Measurements from ENCODE around the gene DNAAF8. TPM values are rescaled to one million over a fixed set of nuclear protein-coding genes. Genes with fewer than 3 reads are reported as not detected.

Gene DNAAF8
- total RNA-seq, 1 donor from 2014 or later = not detected

GRCh38 chr16:4701791-4702465 lies 32.4 kb upstream of the DNAAF8 start:
- Histone ChIP-seq H3K79me2 (ENCODE audit: low read depth) (no peaks in the 10 kb centered on the region), H4K20me1 (ENCODE audit: low read depth) (no peaks in the 10 kb centered on the region), H3K9me3 (ENCODE audit: low read depth) (no peaks in the 10 kb centered on the region), H3K4me1 (no peaks in the 10 kb centered on the region), H3F3A (ENCODE audit: low read depth) (no peaks in the 10 kb centered on the region), H3K9ac (no peak overlapping the region), H3K4me3 (no peak overlapping the region), H3K36me3 (no peaks in the 10 kb centered on the region), H3K27ac (no peak overlapping the region), H2AFZ (replicated peaks) (no peak overlapping the region), H3K27me3 (no peaks in the 10 kb centered on the region), H3K4me2 (no peak overlapping the region)
- H3K27ac Mint-ChIP-seq = no peak overlapping the region
- DNase-seq (ENCODE audit: low spot score) = no peak
- no peaks in the 10 kb centered on the region for H3K4me1 Mint-ChIP-seq
- TF ChIP-seq EZH2phosphoT487 (IDR thresholded peaks at IDR 0.05) = no peak
- no peak for TF ChIP-seq EZH2 (IDR thresholded peaks at IDR 0.05)
- TF ChIP-seq CTCF (IDR thresholded peaks at IDR 0.05) = no peak
- peaks cover 16% of the 10 kb centered on the region for H3K36me3 Mint-ChIP-seq
- peak overlapping the region; percentile 41 for H3K4me3 Mint-ChIP-seq
- no peaks in the 10 kb centered on the region for H3K27me3 Mint-ChIP-seq (ENCODE audit: insufficient read depth, low read depth)
- no peaks in the 10 kb centered on the region for H3K9me3 Mint-ChIP-seq

DNA sequence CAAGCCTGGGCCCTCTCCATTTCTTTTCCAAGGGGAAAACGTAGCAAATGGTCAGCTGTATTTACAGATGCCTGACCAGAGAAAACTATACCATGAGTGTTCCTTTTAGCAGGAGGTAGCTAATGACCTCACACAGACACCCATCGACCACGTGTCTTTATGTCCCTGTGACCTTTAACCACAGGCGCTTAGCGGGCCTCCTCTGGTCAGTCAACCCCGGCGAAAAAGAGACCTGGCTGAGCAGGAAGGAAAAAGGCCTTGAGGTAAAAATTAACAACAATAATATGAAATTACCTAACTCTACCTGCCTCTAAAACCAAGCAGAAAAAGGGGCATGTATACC lies 31.9 kb upstream of the DNAAF8 start:
- TF ChIP-seq EZH2 (IDR thresholded peaks at IDR 0.05) (no peak), EZH2phosphoT487 (IDR thresholded peaks at IDR 0.05) (no peak), CTCF (IDR thresholded peaks at IDR 0.05) (no peak)
- H3K9ac ChIP-seq = no peak overlapping the region
- no peaks in the 10 kb centered on the region for H3K9me3 ChIP-seq (ENCODE audit: low read depth)
- peaks cover 17% of the 10 kb centered on the region for H3K36me3 Mint-ChIP-seq
- H3K4me2 ChIP-seq = no peak overlapping the region
- no peaks in the 10 kb centered on the region for H3K27me3 Mint-ChIP-seq (ENCODE audit: insufficient read depth, low read depth)
- H3K27ac Mint-ChIP-seq = no peak overlapping the region
- H3K4me1 Mint-ChIP-seq = no peaks in the 10 kb centered on the region
- H3K36me3 ChIP-seq = peaks cover under 1% of the 10 kb centered on the region
- DNase-seq (ENCODE audit: low spot score) = no peak
- H3K27me3 ChIP-seq = no peaks in the 10 kb centered on the region
- H3F3A ChIP-seq (ENCODE audit: low read depth) = no peaks in the 10 kb centered on the region
- no peak overlapping the region for H2AFZ ChIP-seq (replicated peaks)
- no peak overlapping the region for H3K27ac ChIP-seq
- H3K79me2 ChIP-seq (ENCODE audit: low read depth) = no peaks in the 10 kb centered on the region
- H4K20me1 ChIP-seq (ENCODE audit: low read depth) = no peaks in the 10 kb centered on the region
- peak overlapping the region; percentile 41 for H3K4me3 Mint-ChIP-seq
- H3K4me3 ChIP-seq = no peak overlapping the region
- H3K9me3 Mint-ChIP-seq = no peaks in the 10 kb centered on the region
- H3K4me1 ChIP-seq = no peaks in the 10 kb centered on the region

GRCh38 chr16:4703906-4704305 lies 30.4 kb upstream of the DNAAF8 start:
- Histone ChIP-seq H3F3A (ENCODE audit: low read depth) (no peaks in the 10 kb centered on the region), H3K79me2 (ENCODE audit: low read depth) (no peaks in the 10 kb centered on the region), H3K27me3 (no peaks in the 10 kb centered on the region), H3K9ac (no peak overlapping the region), H3K4me2 (no peak overlapping the region), H4K20me1 (ENCODE audit: low read depth) (no peaks in the 10 kb centered on the region), H3K9me3 (ENCODE audit: low read depth) (no peaks in the 10 kb centered on the region), H2AFZ (replicated peaks) (no peak overlapping the region), H3K4me1 (no peaks in the 10 kb centered on the region), H3K36me3 (peaks cover 2% of the 10 kb centered on the region), H3K27ac (no peak overlapping the region), H3K4me3 (no peak overlapping the region)
- Mint-ChIP-seq H3K9me3 (no peaks in the 10 kb centered on the region), H3K27ac (no peak overlapping the region), H3K4me1 (no peaks in the 10 kb centered on the region), H3K4me3 (no peak overlapping the region), H3K27me3 (ENCODE audit: insufficient read depth, low read depth) (no peaks in the 10 kb centered on the region), H3K36me3 (peaks cover 17% of the 10 kb centered on the region)
- DNase-seq (ENCODE audit: low spot score) = no peak
- no peak for TF ChIP-seq EZH2 (IDR thresholded peaks at IDR 0.05)
- TF ChIP-seq CTCF (IDR thresholded peaks at IDR 0.05) = no peak
- no peak for TF ChIP-seq EZH2phosphoT487 (IDR thresholded peaks at IDR 0.05)

Data from neural progenitor cell (in vitro differentiated cells).